SHP77 treated with DMSO at 0.1 percent for 48 hours (cell line): ENCODE measurements around the gene MYO16.
"Not testable (repeated sequence)": the region's sequence is repeated elsewhere in the genome, so short reads cannot be mapped to it uniquely, and the experiment has no call there.

Source experiments
- DNase-seq: peaks from one replicate; lab custom pipeline; 2025; lab: John Stamatoyannopoulos, UW

The MYO16 gene

GRCh38 chr13:108742701-108743451 lies 113.5 kb downstream of the MYO16 start:
- DNase-seq: no peak

- DNase-seq: no peak
Measured at GRCh38 chr13:108743522-108743921, 114.1 kb downstream of the MYO16 start.

GRCh38 chr13:108747843-108748242 lies 118.4 kb downstream of the MYO16 start:
- DNase-seq: no peak

- no peak for DNase-seq
Measured at GRCh38 chr13:108752276-108752675, 122.9 kb downstream of the MYO16 start.

- DNase-seq: no peak
Measured at GRCh38 chr13:108755083-108755482, 125.7 kb downstream of the MYO16 start.

GRCh38 chr13:108760129-108760528 lies 130.7 kb downstream of the MYO16 start:
- no peak for DNase-seq

GRCh38 chr13:108760541-108760940 lies 131.1 kb downstream of the MYO16 start:
- DNase-seq: no peak

GRCh38 chr13:108768035-108768434 lies 138.6 kb downstream of the MYO16 start:
- no peak for DNase-seq

GRCh38 chr13:108769213-108770070 lies 140.0 kb downstream of the MYO16 start:
- no peak for DNase-seq

- DNase-seq: no peak
Measured at GRCh38 chr13:108775597-108775996, 146.2 kb downstream of the MYO16 start.

GRCh38 chr13:108776650-108777049 lies 147.2 kb downstream of the MYO16 start:
- DNase-seq: no peak

- DNase-seq: no peak
Measured at GRCh38 chr13:108777421-108778420, 148.3 kb downstream of the MYO16 start.

- no peak for DNase-seq
Measured at GRCh38 chr13:108779308-108779707, 149.9 kb downstream of the MYO16 start.

- DNase-seq: no peak
Measured at GRCh38 chr13:108780706-108781105, 151.3 kb downstream of the MYO16 start.

- DNase-seq: no peak
Measured at GRCh38 chr13:108781312-108781711, 151.9 kb downstream of the MYO16 start.

- not testable (repeated sequence) for DNase-seq
Measured at GRCh38 chr13:108782480-108782879, 153.1 kb downstream of the MYO16 start.

GRCh38 chr13:108785844-108786243 lies 156.4 kb downstream of the MYO16 start:
- DNase-seq: no peak

GRCh38 chr13:108786456-108787200 lies 157.2 kb downstream of the MYO16 start:
- DNase-seq: no peak

GRCh38 chr13:108787700-108788414 lies 158.4 kb downstream of the MYO16 start:
- DNase-seq: no peak

GRCh38 chr13:108789476-108789875 lies 160.1 kb downstream of the MYO16 start:
- no peak for DNase-seq

- DNase-seq: no peak
Measured at GRCh38 chr13:108795841-108796240, 166.4 kb downstream of the MYO16 start.
